GM23248 (cell line): ENCODE data around the gene RSPH10B. TPM values are rescaled to one million over a fixed set of nuclear protein-coding genes. Genes with fewer than 3 reads are reported as not detected.
"Not testable (repeated sequence)": the region's sequence is repeated elsewhere in the genome, so short reads cannot be mapped to it uniquely, and the experiment has no call there.

Source experiments
- DNase-seq: peaks from one replicate; pipeline ENCODE4 v3.0.0-alpha.2; 2015
- H2AFZ ChIP-seq: fragments of 200-600 bp; sonication (generic); 2 replicates; pipeline ENCODE4 v1.6.1; 2016; ENCODE audit warnings: antibody characterized with exemption
- H3F3A ChIP-seq: fragments of 200-600 bp; sonication (generic); 2 replicates; pipeline ENCODE4 v1.6.1; 2016; ENCODE audit warnings: mild to moderate bottlenecking, antibody characterized with exemption, mixed run types; ENCODE audit not compliant: insufficient read depth
- H3K27ac ChIP-seq: fragments of 200-600 bp; sonication (generic); 2 replicates; pipeline ENCODE4 v1.5.1; 2016; ENCODE audit warnings: mild to moderate bottlenecking
- H3K27me3 ChIP-seq: fragments of 200-600 bp; sonication (generic); replicated peaks from 2 replicates; pipeline ENCODE4 v1.6.1; 2016; ENCODE audit warnings: mild to moderate bottlenecking; ENCODE audit not compliant: insufficient read depth
- H3K36me3 ChIP-seq: fragments of 200-600 bp; sonication (generic); 2 replicates; pipeline ENCODE4 v1.6.1; 2016; ENCODE audit warnings: low read depth, mild to moderate bottlenecking
- H3K4me1 ChIP-seq: fragments of 200-600 bp; sonication (generic); 2 replicates; pipeline ENCODE4 v1.6.1; 2016; ENCODE audit warnings: mild to moderate bottlenecking; ENCODE audit not compliant: insufficient read depth
- H3K4me2 ChIP-seq: fragments of 200-600 bp; sonication (generic); one replicate; pipeline ENCODE4 v1.6.1; 2016; ENCODE audit warnings: mild to moderate bottlenecking; ENCODE audit not compliant: unreplicated experiment
- H3K4me3 ChIP-seq: fragments of 200-600 bp; sonication (generic); 2 replicates; pipeline ENCODE4 v1.5.1; 2016; ENCODE audit warnings: mild to moderate bottlenecking
- H3K79me2 ChIP-seq: fragments of 200-600 bp; sonication (generic); 2 replicates; pipeline ENCODE4 v1.6.1; 2016; ENCODE audit warnings: mild to moderate bottlenecking; ENCODE audit not compliant: insufficient read depth
- H3K9ac ChIP-seq: fragments of 200-600 bp; sonication (generic); 2 replicates; pipeline ENCODE4 v1.6.1; 2016; ENCODE audit warnings: mild to moderate bottlenecking
- H3K9me2 ChIP-seq: fragments of 200-600 bp; sonication (generic); 2 replicates; pipeline ENCODE4 v1.6.1; 2016; ENCODE audit warnings: mixed run types, mild to moderate bottlenecking, moderate library complexity; ENCODE audit not compliant: insufficient read depth
- H3K9me3 ChIP-seq: fragments of 200-600 bp; sonication (generic); one replicate; pipeline ENCODE4 v1.6.1; 2017; ENCODE audit warnings: low read depth
- H4K20me1 ChIP-seq: fragments of 200-600 bp; sonication (generic); 2 replicates; pipeline ENCODE4 v1.6.0; 2016; ENCODE audit not compliant: insufficient read depth
- EZH2 ChIP-seq: fragments of 200-600 bp; sonication (generic); IDR thresholded peaks from 2 replicates; pipeline ENCODE4 v1.6.1; 2018; ENCODE audit warnings: antibody characterized with exemption, mild to moderate bottlenecking; ENCODE audit not compliant: insufficient read depth, poor library complexity, severe bottlenecking
- EZH2phosphoT487 ChIP-seq: fragments of 200-600 bp; sonication (generic); IDR thresholded peaks from 2 replicates; pipeline ENCODE4 v1.6.1; 2018; ENCODE audit warnings: antibody characterized with exemption, moderate library complexity, mild to moderate bottlenecking, low read depth; ENCODE audit not compliant: insufficient read depth
- WGBS, 2 experiments: methylation state at CpG; one replicate each; pipeline ENCODE4 v1.1.6; 2015 to 2017; ENCODE audit warnings: low lambda C conversion rate in 2 of 2, low coverage in 1 of 2; ENCODE audit errors: missing lambda C conversion rate in 2 of 2; 5-methylcytosine and 5-hydroxymethylcytosine counted together
- in situ Hi-C: fragments of 300-500 bp; cut with MboI; formaldehyde crosslinking; loops from 2 replicates; pipeline ENCODE4 v1.15.0; 2020
- polyA plus RNA-seq: library from polyadenylated mRNA; unstranded; fragments of >200 nt; fragmentation: Nextera tagmentation; extraction: Ambion mirVana; gene quantifications from 2 replicates; pipeline ENCODE4 v1.2.1, GENCODE V29; 2016
- total RNA-seq: library from RNA; depleted of rRNA; stranded (reverse); fragments of >200 nt; shearing (Covaris generic); gene quantifications from 2 replicates; pipeline ENCODE4 v1.2.3, GENCODE V29; 2014; rRNA removed

RSPH10B gene
- total RNA-seq: not detected in 2 replicates
- not detected in 2 replicates for polyA plus RNA-seq

GRCh38 chr7:5970347-5970911 is at the start of gene RSPH10B:
Gene RSPH10B, minus strand, starts transcription at chr7:5970689. Its CDS starts 3,573 bp downstream, at chr7:5967116.
- in situ Hi-C loops: not testable (repeated sequence)

DNA sequence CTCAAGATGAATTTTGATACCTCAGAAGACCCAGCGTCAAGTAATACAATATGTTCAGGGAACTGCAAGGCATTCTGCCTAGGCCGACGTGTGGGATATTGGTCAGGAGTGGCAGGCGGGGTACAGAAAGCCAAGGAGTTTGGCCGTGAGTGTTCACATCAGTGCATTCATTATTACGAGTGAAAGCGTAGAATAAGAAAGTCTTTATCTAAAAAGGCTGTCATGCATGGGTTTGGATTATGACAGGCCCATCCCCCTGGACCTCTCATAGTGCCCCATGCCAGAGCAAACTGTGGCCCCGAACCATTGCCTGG is 46.1 kb upstream of the RSPH10B start:
- no peaks in the 10 kb centered on the region for H3K9me2 ChIP-seq
- no peak for TF ChIP-seq EZH2phosphoT487
- no peak for TF ChIP-seq EZH2
- DNase-seq: no peak
- no peaks in the 10 kb centered on the region for H4K20me1 ChIP-seq
- 90 to 91% methylated on average over 8 of the region's 8 CpGs for WGBS, 2 experiments
- no peak overlapping the region for H2AFZ ChIP-seq
- in situ Hi-C loops: loop anchor here (25.0 kb wide), 1 partner anchor 154 kb away; no protein-coding TSS in a partner anchor
- peaks cover 39% of the 10 kb centered on the region for H3K36me3 ChIP-seq
- H3F3A ChIP-seq: peaks cover 42% of the 10 kb centered on the region
- H3K4me2 ChIP-seq: no peak overlapping the region
- peak overlapping the region; percentile 84 for H3K9ac ChIP-seq
- no peaks in the 10 kb centered on the region for H3K9me3 ChIP-seq
- peak overlapping the region; percentile 98 for H3K27ac ChIP-seq
- no peaks in the 10 kb centered on the region for H3K27me3 ChIP-seq
- peaks cover 43% of the 10 kb centered on the region for H3K79me2 ChIP-seq
- H3K4me1 ChIP-seq: peaks cover 28% of the 10 kb centered on the region
- no peak overlapping the region for H3K4me3 ChIP-seq

More at GRCh38 chr7:5970347-5970911, at the start of gene RSPH10B:
- H3K9me3 ChIP-seq, H3K9me2 ChIP-seq, H3K9ac ChIP-seq, H3K27me3 ChIP-seq, H2AFZ ChIP-seq, H3K4me3 ChIP-seq, H3K79me2 ChIP-seq, H3F3A ChIP-seq, H3K36me3 ChIP-seq, H3K4me1 ChIP-seq, H3K4me2 ChIP-seq, H3K27ac ChIP-seq, H4K20me1 ChIP-seq: not testable (repeated sequence)
- DNase-seq: peak; percentile 0
- 0% methylated on average over 1 of the region's 43 CpGs; no CpG with 5 or more reads in 1 of the 2 experiments for WGBS, 2 experiments

GRCh38 chr7:6015917-6016652 is 45.6 kb upstream of the RSPH10B start:
- peak overlapping the region; percentile 61 for H3K4me2 ChIP-seq
- no peak for TF ChIP-seq EZH2phosphoT487
- TF ChIP-seq EZH2: no peak
- no peaks in the 10 kb centered on the region for H4K20me1 ChIP-seq
- peaks cover 49% of the 10 kb centered on the region for H3K79me2 ChIP-seq
- no peaks in the 10 kb centered on the region for H3K27me3 ChIP-seq
- peak; percentile 96 for DNase-seq
- H3K9me2 ChIP-seq: no peaks in the 10 kb centered on the region
- H3K4me1 ChIP-seq: peaks cover 30% of the 10 kb centered on the region
- peaks cover 37% of the 10 kb centered on the region for H3F3A ChIP-seq
- peak overlapping the region; percentile 84 for H3K9ac ChIP-seq
- in situ Hi-C loops: loop anchor here (25.0 kb wide), 1 partner anchor 154 kb away; no protein-coding TSS in a partner anchor
- 0 out of 2 replicates have a peak overlapping the region, but pooled peaks have one; percentile 3 for H3K4me3 ChIP-seq
- no peaks in the 10 kb centered on the region for H3K9me3 ChIP-seq
- H2AFZ ChIP-seq: peak overlapping the region; percentile 28; the same call in 1 of the 2 replicates
- H3K27ac ChIP-seq: peak overlapping the region; percentile 98
- WGBS, 2 experiments: 51% methylated on average over 8 of the region's 8 CpGs
- peaks cover 35% of the 10 kb centered on the region for H3K36me3 ChIP-seq

DNA sequence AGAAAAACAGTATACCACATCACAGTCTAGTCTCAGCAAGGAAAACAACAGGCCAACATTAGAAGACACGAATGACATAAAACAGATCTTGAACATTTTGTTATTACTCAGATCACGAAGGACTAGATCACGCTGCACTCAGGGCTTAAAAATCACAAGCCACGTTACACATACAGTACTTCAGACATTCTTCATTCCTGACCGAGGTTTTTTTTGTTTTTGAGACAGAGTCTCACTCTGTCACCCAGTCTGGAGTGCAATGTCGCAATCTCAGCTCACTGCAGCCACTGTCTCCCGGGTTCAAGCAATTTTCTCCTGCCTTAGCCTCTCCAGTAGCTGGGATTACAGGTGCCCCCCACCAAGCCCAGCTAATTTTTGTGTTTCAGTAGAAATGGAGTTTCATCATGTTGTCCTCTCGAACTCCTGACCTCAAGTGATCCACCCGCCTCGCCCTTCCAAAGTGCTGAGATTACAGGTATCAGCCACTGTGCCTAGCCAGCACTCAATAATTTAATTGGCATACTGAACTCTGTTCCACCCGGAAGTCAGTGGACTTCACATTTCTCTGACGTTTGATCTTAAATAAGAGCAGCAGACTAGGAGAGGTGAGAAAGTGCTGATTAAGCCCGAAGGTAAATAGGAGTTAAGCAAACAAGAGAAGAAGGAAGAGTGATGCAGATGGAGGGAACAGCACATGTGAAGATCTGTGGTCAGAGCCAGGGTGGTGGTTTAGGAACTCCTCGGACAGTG is 42.0 kb upstream of the RSPH10B start:
- Histone ChIP-seq H3K4me3 (no peak overlapping the region), H3K4me1 (peaks cover 44% of the 10 kb centered on the region), H2AFZ (no peak overlapping the region), H3K36me3 (0 out of 2 replicates have a peak, but pooled peaks cover 2% of the 10 kb centered on the region), H3K4me2 (no peak overlapping the region), H4K20me1 (no peaks in the 10 kb centered on the region), H3K9me2 (no peaks in the 10 kb centered on the region), H3K79me2 (peaks cover 74% of the 10 kb centered on the region), H3K27me3 (no peaks in the 10 kb centered on the region), H3K9me3 (no peaks in the 10 kb centered on the region), H3K9ac (peak overlapping the region; percentile 15; the same call in 1 of the 2 replicates), H3F3A (peaks cover 26% of the 10 kb centered on the region), H3K27ac (peak overlapping the region; percentile 40)
- in situ Hi-C loops: loop anchor here (25.0 kb wide), 1 partner anchor 150 kb away; no protein-coding TSS in a partner anchor
- 77 to 81% methylated on average over 14 of the region's 14 CpGs for WGBS, 2 experiments
- peak; percentile 55 for DNase-seq
- TF ChIP-seq EZH2 (no peak), EZH2phosphoT487 (no peak)
